NCI-H345 (cell line): ENCODE measurements around the gene DTNB.
"Not testable (repeated sequence)": the region's sequence is repeated elsewhere in the genome, so short reads cannot be mapped to it uniquely, and the experiment has no call there.

ENCODE experiments used
- DNase-seq: peaks from one replicate; lab custom pipeline; 2025; lab: John Stamatoyannopoulos, UW

The DTNB gene

DNA sequence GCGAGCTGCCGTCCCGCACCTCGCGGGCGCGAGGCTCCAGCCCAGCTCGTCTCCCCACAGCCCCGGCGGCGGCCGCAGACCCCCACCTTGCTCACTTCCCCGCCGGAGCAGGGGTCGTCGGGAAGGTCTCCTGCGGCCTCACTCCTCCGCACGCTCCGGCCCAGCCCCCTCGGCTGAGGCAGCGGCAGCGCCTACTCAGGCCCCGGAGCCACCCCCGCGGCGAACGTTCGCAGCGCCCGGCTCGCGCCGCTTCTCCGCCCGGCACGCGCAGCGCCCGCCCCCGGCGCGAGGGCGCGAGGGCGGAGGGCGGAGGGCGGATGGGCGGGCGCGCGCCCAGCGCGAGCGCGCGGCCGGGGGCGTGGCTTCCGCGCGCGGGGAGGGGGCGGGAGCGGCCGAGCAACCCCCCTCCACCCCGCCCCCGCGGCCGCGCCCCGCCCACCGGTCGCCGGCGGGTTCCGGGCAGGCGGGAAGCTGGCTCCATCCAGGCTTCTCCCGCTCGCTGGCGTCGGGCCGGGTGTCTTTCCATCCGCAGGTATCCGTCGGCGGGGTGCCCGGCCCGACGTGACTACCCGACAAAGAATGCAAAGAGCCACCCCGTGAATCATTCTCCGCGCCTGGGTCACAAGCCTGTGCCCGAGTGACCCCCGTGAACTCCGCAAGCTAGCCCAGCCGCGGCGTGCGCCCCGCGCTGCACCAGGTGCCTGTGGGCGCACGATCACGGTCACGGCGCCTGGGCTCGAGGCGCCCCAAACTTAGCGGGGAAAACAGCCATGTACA is at the start of gene DTNB:
Gene DTNB, minus strand, starts transcription at position 278 of the 777 bp plus-strand sequence. CDS start 20,917 bp downstream, outside the sequence.
- peak; percentile 88 for DNase-seq

DNA sequence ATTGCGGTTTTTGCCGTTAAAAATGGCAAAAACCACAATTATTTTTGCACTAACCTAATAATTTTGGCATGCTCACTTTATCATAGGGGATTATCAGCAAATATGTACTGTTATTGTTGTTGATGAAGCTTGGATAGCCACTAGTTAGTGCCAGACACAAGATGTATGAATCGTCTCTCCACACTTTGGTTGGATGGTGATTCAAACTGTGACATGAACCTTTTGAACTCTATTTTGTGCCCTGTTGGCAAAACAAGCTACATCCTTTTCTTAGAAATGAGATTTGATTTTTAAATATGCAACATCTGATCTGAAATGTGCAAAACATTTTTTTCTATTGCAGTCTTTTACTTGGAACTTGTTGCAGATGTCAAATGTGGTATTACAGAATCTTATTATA is 48.8 kb upstream of the DTNB start:
- no peak for DNase-seq

DNA sequence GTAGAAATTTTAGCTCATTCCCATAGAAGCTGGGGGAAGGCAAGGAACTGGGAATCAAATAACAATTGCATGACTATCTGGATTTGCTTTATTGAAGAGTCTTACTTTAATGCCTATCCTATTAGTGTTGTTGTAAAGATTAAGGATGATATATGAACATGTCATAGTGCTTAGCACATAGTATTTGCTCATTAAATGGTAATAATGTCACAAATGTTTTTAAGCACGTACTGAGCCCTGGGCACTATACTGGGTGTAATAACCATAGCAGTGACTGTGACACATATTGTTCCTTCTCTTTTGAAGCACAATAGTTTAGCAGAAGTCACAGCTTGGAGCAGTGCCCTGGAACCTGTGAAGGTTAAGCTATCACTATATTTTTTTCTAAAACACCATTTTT is 47.2 kb upstream of the DTNB start:
- DNase-seq = no peak

DNA sequence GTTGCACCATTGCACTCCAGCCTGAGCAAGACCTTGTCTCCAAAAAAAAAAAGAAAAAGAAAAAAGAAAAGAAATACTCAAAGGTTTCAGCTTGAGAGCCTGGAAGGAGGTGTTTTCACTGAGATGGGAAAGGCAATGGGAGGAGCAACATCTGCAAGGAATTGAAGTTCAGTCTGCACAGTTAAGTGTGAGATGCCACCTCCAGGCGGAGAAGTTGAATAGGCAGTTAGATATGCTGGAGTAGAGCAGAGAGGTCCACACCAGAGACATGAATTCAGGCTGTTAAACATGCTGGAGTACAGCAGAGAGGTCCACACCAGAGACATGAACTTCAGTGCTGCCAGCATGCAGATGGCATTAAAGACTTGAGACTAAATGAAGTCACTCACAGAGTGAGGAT is 41.4 kb upstream of the DTNB start:
- no peak for DNase-seq

DNA sequence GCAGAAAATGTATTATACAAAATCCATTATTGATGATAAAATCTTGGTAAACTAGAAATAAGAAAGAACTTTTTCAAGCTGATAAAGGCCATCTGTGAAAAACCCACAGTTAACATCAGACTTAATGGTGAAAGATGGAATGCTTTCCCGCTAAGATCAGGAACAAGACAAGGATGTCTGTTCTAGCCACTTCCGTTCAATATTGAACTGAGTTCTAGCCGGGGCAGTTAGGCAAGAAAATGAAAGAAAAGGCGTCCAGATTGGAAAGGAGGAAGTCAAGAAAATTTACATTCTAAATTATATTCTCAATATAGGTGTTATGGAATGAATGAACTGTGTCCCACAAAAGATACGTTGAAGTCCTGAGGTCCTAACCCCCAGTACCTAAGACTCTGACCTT is 39.1 kb upstream of the DTNB start:
- DNase-seq = no peak

DNA sequence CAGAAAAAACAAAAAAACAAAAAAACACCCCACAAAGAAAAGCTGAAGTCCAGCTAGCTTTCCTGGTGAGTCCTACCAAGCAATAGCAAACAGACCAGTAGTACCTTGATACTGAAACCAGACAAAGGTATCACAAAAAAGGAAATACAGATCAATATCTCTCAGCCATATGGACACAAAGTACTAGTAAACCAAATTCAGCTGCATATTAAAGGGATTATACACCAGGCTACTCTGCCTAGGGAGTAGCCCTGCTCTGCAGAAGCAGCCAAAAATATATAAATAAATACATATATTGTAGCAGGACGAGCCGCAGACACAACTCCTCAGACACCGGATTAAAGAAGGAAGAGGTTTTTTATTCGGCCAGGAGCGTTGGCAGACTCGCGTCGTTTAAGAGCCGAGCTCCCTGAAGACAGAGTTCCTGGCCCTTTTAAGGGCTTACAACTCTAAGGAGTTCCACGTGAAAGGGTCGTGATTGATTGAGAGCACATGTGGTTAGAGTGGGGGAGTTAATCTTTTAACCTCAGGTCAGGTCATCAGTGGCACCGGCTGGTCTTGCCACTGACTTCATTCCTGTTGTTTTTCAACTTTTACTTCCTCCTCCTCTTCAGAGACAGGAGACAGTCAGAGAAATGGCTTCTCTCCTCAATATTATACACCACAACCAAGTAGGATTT is 38.4 kb upstream of the DTNB start:
- DNase-seq = no peak

DNA sequence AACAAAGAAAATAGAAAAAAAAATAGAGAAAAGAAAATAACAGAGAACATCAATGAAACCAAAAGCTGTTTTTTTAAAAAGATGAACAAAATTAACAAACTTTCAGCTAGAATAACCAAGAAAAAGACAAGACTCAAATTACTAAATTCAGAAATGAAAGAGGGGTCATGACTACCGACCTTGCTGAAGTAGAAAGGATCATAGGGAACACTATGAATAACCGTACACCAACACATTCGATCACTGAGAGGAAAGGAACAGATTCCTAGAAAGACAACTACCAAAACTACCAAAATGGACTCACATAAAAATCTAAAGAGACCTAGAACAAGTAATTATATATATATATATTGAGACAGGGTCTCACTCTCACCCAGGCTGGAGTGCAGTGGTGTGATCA is 37.4 kb upstream of the DTNB start:
- DNase-seq = no peak

DNA sequence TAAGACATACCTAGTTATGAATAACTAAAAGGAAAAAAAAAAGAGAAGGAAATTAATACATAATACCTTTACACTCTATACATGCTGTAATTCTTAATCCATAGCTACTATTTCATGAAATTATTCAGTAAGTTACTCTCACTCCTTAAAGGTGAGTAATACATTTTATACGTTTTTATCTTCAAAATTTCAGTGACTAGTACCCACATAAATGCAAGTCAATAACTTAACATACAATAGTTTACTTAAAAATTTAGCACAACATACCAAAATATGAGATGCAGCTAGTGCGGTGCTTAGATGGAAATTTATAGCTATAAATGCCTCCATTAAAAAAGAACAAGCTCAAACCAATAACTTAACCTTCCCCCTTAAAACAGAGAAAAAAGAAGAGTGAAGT is 36.0 kb upstream of the DTNB start:
- DNase-seq = no peak

DNA sequence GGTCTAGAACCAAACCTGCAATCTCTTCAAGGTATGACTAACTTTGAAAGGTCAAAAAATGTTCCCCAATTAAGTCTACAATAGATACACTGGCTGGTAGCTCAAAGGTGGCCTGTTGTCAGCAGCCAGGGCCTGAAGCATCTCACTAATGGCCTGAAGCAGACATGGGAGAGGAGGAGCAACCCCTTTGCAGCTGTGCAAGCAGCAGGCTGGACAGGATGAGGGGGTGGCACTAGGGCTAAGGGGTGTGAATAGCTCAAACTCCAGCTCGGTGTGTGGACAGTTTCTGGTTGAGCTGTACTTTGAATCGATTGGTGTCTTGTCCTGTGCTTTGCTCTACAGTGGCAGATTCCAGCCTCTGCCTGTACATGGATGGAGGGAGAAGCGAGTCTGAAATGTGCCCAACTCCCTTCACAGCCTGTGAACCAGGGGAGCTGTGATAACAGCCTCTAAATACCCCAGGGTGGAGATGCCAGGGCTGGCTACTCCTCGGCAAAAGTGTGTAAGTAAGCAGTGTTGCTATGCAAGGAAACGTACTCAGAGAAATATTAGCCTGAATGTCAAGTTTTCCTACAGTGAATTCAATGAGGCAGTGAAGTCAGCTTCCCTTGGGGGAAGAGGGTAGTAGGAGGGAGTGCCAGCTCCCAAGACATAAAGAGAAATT is 34.7 kb upstream of the DTNB start:
- no peak for DNase-seq

DNA sequence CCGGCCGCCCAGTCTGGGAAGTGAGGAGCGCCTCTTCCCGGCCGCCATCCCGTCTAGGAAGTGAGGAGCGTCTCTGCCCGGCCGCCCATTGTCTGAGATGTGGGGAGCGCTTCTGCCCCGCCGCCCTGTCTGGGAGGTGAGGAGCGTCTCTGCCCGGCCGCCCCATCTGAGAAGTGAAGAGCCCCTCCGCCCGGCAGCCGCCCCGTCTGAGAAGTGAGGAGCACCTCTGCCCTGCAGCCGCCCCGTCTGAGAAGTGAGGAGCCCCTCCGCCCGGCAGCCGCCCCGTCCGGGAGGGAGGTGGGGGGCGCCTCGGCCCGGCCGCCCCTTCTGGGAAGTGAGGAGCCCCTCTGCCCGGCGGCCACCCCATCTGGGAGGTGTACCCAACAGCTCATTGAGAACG is 32.2 kb upstream of the DTNB start:
- not testable (repeated sequence) for DNase-seq

DNA sequence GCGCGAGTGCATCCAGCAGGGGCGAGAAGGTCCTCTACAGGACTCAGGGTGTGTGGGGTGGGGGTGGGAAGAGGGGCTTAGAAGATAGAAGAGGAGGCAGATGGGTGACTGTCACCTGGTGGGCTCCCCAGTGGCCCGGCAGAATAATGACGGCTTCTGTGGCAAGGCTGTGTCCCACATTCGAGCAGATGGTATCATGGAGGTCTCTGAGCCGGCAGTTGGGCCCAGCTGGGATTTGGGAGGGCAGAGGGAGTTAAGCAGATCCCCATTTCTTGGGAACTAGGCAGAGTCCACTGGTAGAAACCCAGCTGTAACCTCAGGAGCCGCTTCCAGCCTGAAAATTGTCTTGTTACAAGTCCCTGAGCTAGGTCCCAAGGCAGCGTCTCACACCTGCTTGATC is 28.4 kb upstream of the DTNB start:
- no peak for DNase-seq

DNA sequence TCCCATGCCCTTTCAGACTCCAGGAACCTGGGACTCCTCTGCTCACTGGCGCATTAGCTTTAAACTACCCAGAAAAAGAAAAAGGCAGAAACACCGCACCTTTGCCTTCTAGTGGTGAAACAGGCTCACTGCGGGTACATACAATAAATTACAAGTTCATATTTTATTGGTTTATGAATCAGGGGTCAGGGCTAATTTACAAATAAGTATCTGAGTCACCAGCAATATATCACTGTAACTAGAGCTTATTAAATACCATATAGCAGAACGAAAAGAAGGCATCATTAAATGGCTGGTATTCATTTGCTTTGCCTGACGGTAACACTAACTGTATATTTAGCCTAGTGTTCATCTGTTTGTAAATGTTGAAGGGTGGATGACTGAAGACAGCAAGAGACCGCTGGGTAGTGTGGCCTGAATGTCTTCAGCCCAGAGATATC is 26.9 kb upstream of the DTNB start:
- DNase-seq = peak; percentile 64

DNA sequence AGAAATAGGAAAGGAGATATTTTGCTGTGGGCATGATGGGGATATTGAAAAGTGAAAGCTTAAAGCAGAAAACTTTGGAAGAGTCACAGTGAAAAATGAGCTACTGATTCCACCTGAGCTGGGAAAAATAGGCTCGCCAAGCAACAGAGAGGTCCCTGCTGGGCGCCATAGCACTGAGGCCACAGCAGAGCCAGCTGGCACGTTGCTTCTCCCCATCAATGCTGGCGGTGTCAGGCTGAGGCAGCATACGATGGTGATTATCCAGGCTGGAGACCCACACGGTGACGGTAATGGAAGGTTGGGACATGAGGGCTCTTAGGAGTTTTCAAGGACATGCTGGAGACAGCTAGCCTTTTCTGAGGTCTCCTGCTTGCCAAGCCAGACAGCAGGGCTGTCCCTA is 25.8 kb upstream of the DTNB start:
- DNase-seq = peak; percentile 21

DNA sequence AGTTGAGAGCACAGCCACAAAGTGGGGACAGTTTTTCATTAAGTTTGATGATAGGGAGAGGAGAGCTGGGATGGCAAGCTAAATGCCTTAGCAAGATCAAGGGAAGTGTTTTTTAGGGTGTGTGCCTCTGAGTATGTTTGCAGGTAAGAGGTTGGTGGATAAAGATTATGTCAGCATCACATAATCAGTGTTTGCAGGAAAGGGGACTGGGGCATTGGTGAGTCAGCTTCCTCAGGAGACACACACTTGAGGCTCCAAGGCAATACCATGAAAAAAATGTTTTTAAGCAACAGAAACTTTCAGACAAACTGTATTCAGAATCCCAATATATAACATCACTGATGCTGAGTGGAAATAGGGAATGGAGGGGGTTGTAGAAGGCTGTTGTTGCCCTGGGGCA is 25.4 kb upstream of the DTNB start:
- no peak for DNase-seq

DNA sequence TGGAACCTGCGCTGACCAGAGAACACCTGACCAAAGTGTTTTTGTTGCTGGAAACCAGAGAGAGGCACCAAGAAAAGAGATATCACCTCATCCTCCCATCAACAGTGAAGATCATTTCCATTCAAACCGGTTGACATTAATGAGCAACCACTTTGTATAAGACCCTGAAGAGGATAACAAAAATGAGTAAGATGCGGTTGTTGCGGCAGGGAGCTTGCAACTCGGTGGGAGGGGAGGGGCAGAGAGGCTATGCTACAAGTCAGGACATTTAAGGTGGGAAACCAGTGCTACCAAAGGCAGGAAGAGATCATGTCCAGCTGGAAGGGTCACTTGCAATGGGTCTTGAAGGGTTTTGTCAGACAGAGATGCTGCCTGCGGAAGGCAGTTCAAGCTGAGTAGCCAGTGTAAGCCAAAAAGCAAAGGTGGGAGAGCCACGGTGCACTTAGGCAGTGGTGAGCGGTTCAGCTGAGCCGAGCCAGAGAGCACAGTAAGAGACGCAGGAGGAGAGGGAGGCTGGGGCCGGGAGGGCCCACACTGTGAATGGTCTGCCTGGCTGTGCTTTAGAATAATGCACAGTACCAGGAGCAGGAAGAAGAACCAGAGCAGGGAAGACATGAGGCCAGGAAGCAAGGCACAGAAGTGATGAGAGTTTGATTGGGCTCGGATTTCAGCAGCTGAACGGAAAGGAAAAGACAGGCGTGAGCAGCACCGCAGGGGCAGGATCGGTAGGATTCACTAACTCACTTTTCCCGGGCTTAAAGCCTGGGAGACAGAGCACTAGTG is 24.4 kb upstream of the DTNB start:
- DNase-seq = peak; percentile 16

DNA sequence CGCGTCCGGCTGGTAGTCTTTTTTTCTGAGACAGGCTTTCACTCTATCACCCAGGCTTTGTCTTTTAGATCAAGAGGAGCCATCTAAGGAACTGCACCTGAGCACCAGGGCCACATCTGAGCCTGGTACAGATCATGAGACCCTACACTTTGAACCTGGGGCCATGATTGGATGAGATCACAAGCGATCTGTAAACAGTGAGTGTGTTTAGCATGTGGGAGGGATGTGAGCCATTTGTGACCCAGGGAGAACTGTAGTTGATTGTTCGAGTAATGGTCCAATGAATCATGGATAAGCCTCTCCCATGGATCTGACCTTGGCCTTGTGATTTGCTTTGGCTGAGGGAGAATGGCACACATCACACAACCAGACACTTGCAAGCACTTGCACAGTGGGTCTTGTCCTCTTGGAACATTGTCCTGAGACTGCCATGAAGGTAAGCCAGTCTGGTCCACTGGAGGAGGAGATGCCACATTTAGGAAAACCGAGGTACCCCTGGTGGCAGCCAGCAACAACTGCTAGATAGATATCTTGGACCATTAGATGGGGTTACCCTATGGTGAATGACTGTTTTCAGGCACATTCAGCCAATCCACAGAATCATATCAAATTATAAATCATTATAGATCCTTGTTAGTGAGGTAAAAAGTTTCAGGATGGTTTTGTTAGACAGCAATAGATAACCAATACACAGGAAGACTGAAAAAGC is 19.5 kb upstream of the DTNB start:
- no peak for DNase-seq

DNA sequence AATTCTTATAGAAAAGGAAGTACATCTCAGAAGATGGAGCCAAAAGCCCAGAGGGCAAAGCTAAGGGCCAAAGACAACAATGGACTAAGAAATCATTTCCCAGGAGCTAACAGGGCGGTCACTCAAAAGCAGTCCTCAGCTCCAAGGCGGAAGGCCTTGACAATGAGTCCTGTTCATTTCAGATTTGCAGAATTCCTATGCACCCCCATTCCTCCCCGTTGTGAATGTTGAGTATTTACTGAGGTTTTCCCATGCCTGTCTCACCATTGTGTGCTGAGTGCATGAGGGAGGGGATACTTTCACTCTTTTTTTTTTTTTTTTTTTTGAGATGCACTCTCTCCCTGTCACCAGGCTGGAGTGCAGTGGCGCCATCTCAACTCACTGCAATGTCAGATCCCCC is 18.8 kb upstream of the DTNB start:
- DNase-seq = no peak

DNA sequence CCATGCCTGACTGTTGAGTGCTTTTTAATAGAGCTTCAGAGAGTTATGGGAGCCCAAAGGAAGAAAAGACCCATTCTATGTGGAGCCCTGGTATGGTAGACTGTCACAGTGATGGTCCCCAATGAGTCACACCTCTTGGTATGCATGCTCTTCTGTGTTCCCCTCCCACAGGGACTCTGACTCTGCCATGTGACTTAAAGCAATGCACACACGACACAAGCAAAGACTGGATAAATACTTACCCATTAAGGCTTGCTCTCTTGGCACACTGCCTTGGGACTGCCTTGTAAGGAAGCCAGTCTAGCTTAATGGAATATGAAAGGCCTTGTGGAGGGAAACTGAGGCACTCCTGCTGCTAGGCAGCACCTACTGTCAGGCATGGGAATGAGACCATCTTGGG is 16.7 kb upstream of the DTNB start:
- no peak for DNase-seq

DNA sequence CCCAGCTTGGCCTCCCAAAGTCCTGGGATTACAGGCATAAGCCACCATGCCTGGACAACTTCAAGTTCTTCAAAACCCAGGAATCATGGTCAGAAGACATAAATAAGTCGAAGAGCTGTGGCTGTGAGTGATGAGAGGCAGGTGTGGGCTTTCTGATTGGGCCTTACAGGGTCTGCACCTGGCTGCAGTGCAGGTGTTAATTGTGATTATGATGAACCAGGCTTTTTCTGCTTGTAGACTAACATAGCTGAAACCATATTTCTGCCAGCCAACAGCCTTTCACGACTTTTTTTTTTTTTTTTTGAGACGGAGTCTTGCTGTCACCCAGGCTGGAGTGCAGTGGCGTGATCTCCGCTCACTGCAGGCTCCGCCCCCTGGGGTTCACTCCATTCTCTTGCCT is 14.9 kb upstream of the DTNB start:
- no peak for DNase-seq

DNA sequence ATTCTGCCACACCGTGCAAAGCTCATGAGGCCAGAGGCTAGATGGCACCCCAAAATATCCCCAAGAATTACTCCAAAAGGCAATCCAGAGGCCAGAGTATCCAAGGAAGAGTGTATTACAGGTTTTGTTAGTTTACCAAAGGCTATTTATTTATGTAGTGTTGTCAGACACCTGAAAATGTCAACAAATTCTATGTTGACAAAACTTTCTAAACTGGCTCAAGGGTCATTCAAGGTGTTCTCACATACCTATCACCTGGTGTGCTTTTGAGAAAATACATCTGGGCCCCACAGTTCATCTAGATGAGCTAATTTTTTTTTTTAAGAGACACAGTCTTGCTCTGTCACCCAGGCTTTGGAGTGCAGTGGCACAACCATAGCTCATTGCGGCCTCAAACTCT is 12.4 kb upstream of the DTNB start:
- peak; percentile 68 for DNase-seq

DNA sequence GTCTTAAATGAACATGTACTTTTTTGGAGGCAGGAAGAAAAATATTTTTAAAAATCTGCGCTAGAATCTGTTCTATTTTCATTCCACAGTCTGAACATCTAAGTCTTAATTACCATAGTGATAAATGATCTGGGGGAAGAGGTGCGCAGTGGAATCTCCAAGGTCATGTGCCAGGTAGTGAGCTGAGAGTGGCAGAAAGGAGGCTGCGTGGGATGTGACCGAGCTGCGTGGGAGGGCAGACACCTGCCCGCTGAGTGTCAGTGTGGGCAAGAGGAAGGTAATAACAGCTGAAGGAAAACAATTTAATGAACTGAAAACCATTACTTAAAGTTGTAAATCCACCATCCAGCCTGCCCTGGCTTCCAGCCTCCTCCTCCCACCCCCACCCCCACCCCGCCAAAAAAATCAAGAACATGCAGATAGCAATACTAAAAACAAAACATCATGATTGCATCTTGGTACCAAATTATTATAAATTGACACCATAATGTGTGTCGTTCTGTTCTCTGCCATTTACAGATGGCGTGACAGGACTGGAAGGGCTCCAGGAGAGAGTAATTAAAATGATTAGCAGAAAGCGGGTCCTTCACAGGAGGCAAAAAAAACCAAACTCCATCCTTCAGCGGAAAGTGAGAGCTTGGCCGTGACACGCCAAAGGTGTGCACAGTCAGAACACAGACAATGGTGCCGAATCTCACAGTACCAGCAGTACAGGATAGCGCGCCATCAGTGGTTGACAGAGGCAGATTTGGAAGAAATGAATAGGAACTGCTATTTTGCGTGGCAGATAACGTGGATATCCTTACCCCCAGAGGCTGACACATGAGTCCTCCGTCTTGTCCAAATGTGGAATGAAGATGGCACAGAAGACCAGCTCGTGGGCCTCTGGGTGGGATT is 11.4 kb upstream of the DTNB start:
- DNase-seq = no peak
